ENCODE results near the gene ETV4. TPM values are rescaled to one million over a fixed set of nuclear protein-coding genes. Genes with fewer than 3 reads are reported as not detected.

Gene ETV4
- total and polyA plus RNA-seq, 3 donors from 2014 or later = 1.4 to 2.2 (median 1.6) TPM

DNA sequence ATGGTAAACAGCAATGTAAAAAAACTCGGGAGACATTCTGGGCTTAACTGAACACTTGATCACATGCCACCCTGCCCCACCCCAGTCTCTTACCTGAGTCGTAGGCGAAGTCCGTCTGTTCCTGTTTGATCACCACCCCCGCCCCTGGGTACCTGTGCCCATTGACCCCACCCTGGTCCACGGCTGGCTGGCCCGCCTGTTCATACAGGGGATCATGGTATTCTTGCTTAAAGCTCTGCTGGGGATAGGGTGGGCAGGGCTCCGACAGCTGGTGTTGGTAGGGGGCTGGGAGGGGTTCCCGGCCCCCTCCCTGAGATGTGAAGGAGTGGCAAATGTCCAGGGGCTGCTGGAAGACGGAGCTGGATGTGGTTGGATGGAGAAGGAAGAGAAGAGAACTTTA, 13.6 kb downstream of the ETV4 start:
- H3K36me3 ChIP-seq (ENCODE audit: low read depth, missing control alignments) = no peaks in the 10 kb centered on the region
- TF ChIP-seq, protein P1, sequence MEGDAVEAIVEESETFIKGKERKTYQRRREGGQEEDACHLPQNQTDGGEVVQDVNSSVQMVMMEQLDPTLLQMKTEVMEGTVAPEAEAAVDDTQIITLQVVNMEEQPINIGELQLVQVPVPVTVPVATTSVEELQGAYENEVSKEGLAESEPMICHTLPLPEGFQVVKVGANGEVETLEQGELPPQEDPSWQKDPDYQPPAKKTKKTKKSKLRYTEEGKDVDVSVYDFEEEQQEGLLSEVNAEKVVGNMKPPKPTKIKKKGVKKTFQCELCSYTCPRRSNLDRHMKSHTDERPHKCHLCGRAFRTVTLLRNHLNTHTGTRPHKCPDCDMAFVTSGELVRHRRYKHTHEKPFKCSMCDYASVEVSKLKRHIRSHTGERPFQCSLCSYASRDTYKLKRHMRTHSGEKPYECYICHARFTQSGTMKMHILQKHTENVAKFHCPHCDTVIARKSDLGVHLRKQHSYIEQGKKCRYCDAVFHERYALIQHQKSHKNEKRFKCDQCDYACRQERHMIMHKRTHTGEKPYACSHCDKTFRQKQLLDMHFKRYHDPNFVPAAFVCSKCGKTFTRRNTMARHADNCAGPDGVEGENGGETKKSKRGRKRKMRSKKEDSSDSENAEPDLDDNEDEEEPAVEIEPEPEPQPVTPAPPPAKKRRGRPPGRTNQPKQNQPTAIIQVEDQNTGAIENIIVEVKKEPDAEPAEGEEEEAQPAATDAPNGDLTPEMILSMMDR (IDR thresholded peaks at IDR 0.05) = no peak
- no peak for TF ChIP-seq POLR2A (IDR thresholded peaks at IDR 0.05)
- peaks cover 36% of the 10 kb centered on the region for H3K4me1 ChIP-seq
- intact Hi-C loops (cut with DNase I; ENCODE audit: low total_unique reads) = no loop called here
- H3K4me3 ChIP-seq = no peak overlapping the region
- no peak for DNase-seq
- no peaks in the 10 kb centered on the region for H3K9me3 ChIP-seq
- no peak overlapping the region for H3K27ac ChIP-seq
- no peaks in the 10 kb centered on the region for H3K27me3 ChIP-seq
- 94 to 96% methylated on average over 10 of the region's 10 CpGs for WGBS, 2 donors

DNA sequence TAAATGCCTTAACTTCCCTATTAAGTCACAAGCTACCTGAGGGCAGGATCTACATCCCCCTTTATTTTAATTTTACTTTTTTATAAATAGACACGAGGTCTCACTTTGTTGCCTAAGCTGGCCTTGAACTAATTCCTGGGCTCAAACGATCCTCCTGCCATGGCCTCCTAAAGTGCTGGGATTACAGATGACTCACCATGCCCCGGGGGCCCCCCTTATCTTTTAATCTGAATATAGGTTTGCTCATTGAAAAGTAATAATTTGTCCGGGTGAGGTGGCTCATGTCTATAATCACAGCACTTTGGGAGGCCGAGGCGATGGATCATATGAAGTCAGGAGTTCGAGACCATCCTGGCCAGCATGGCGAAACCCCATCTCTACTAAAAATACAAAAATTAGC, 14.2 kb downstream of the ETV4 start:
- no peak for DNase-seq
- WGBS, 2 donors = 77 to 83% methylated on average over 8 of the region's 8 CpGs
- H3K4me3 ChIP-seq = no peak overlapping the region
- H3K27me3 ChIP-seq = no peaks in the 10 kb centered on the region
- H3K36me3 ChIP-seq (ENCODE audit: low read depth, missing control alignments) = no peaks in the 10 kb centered on the region
- H3K4me1 ChIP-seq = peaks cover 36% of the 10 kb centered on the region
- no peaks in the 10 kb centered on the region for H3K9me3 ChIP-seq
- intact Hi-C loops (cut with DNase I; ENCODE audit: low total_unique reads) = no loop called here
- TF ChIP-seq, protein P1 (IDR thresholded peaks at IDR 0.05) = no peak
- TF ChIP-seq POLR2A (IDR thresholded peaks at IDR 0.05) = no peak
- no peak overlapping the region for H3K27ac ChIP-seq

DNA sequence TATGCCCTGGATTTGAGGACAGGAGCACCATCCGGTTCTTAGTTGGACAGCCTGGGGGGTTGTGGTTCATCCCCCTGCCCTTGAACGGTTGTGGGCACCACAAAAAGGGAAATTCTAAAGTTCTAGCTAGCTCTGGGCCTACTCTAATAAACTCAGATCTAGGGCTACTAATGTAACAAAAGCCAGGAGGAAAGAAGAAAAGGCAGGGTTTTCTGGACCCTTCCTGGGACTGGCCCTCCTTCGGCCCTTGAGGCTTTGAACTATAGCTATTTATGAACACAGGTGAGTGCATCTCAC, 15.1 kb downstream of the ETV4 start:
- TF ChIP-seq POLR2A (IDR thresholded peaks at IDR 0.05) = no peak
- TF ChIP-seq, protein P1 (IDR thresholded peaks at IDR 0.05) = no peak
- DNase-seq = no peak
- H3K36me3 ChIP-seq (ENCODE audit: low read depth, missing control alignments) = no peaks in the 10 kb centered on the region
- 13 to 21% methylated on average over 3 of the region's 3 CpGs for WGBS, 2 donors
- no peaks in the 10 kb centered on the region for H3K27me3 ChIP-seq
- no peaks in the 10 kb centered on the region for H3K9me3 ChIP-seq
- peaks cover 36% of the 10 kb centered on the region for H3K4me1 ChIP-seq
- intact Hi-C loops (cut with DNase I; ENCODE audit: low total_unique reads) = no loop called here
- H3K4me3 ChIP-seq = no peak overlapping the region
- peak overlapping the region in 1 of 2 donors; percentile 62 for H3K27ac ChIP-seq

DNA sequence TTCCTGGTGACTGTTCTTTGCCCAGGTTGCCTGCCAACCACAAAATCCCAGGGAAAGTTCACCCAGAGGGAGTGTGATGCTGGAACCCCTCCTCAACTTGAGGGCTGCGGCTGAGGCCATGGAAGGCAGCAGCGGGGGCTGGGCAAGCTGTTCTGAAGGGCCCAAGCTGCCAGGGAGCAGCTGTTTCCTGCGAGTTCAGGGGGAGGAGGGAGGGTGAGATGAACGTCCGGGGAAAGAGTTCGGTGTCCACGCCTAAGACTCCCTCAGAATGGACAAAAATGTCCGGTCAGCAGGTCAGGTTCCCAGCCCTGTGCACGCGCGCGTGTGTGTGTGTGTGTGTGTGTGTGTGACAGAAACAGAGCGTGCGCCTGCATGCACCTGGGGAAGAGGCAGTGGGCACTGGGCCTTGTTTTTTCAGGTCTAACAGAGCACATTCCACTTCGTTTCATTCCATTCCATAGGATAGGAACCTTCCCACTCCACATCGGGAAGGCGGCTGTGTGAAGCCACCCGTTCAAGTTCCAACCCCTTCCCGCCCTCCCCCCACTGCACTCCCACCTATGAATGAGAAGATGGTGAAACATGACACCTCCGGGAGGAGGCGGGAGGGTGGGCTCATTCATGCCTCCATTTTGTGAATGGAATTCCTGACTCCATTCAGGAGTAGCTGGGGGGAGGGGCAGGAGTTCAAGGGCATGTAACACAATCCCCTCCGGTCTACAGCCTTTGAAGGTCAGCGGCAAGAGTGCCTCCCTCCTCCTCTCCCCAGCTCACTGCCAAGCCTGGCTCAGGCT, 15.7 kb downstream of the ETV4 start:
- peak; percentile 88 for DNase-seq
- Histone ChIP-seq H3K27ac (peak overlapping the region in 1 of 2 donors; percentile 62), H3K27me3 (no peaks in the 10 kb centered on the region), H3K36me3 (ENCODE audit: low read depth, missing control alignments) (no peaks in the 10 kb centered on the region), H3K4me3 (no peak overlapping the region), H3K9me3 (no peaks in the 10 kb centered on the region), H3K4me1 (peaks cover 36% of the 10 kb centered on the region)
- WGBS, 2 donors = 5 to 11% methylated on average over 18 to 23 of the region's 23 CpGs
- TF ChIP-seq, protein P1 (IDR thresholded peaks at IDR 0.05) = no peak
- intact Hi-C loops (cut with DNase I; ENCODE audit: low total_unique reads) = no loop called here

DNA sequence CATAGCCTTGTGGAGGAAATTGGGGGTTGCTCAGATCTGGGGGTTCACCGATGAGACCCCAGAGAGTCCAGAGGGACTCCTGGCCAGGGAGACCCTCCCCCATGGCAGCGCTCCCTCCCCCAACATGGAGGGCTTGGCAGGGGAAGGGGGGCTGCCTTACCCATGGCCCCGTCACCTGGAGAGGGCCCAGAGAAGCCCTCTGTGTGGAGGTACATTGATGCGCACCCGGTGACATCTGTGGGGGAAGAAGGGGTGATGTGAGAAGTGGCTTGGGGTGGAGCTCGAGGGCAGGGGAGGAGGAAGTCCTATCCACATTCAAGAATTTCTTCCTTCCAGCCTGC, 16.2 kb downstream of the ETV4 start:
- Histone ChIP-seq H3K36me3 (ENCODE audit: low read depth, missing control alignments) (no peaks in the 10 kb centered on the region), H3K4me3 (no peak overlapping the region), H3K4me1 (peaks cover 36% of the 10 kb centered on the region), H3K9me3 (no peaks in the 10 kb centered on the region), H3K27me3 (no peaks in the 10 kb centered on the region), H3K27ac (peak overlapping the region in 1 of 2 donors; percentile 62)
- no peak for DNase-seq
- no peak for TF ChIP-seq POLR2A (IDR thresholded peaks at IDR 0.05)
- TF ChIP-seq, protein P1 (IDR thresholded peaks at IDR 0.05) = no peak
- WGBS, 2 donors = 40 to 44% methylated on average over 5 to 6 of the region's 6 CpGs
- intact Hi-C loops (cut with DNase I; ENCODE audit: low total_unique reads) = no loop called here

Measured in testis (tissue), 3 donors.